Activated naive CD4-positive, alpha-beta T cell treated with anti-CD3 and anti-CD28 coated beads, Interleukin-2, amount 50 U/mL, for 16 hours (primary cell): ENCODE data around the gene ANKLE2.
A peak's percentile ranks its signal among the peaks of the same experiment; 100 is the strongest.
"Not testable (repeated sequence)": the region's sequence is repeated elsewhere in the genome, so short reads cannot be mapped to it uniquely, and the experiment has no call there.

Source experiments
- DNase-seq: peaks from one replicate; pipeline ENCODE4 v3.0.0-alpha.2; 2020

The ANKLE2 gene

DNA sequence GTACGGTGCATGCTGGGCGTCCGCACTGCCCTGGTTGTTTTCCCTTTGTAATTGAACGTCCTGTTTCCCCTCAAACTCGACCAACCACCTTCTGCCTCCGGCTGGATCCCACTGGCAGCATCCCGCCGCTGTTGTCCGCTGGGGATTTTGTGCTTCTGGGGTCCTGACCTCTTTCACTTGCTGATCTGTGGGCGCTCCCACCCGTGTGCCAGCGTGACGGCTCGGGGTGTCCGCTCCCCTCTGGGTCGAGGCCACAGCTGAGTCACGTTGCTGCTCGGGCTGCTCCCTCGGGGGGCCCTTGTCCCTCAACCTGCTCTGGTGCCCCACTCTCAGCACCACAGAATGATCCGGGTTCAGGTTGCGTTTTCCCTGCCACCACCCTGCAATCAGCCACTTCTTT, 43.0 kb downstream of the ANKLE2 start:
- DNase-seq = no peak

DNA sequence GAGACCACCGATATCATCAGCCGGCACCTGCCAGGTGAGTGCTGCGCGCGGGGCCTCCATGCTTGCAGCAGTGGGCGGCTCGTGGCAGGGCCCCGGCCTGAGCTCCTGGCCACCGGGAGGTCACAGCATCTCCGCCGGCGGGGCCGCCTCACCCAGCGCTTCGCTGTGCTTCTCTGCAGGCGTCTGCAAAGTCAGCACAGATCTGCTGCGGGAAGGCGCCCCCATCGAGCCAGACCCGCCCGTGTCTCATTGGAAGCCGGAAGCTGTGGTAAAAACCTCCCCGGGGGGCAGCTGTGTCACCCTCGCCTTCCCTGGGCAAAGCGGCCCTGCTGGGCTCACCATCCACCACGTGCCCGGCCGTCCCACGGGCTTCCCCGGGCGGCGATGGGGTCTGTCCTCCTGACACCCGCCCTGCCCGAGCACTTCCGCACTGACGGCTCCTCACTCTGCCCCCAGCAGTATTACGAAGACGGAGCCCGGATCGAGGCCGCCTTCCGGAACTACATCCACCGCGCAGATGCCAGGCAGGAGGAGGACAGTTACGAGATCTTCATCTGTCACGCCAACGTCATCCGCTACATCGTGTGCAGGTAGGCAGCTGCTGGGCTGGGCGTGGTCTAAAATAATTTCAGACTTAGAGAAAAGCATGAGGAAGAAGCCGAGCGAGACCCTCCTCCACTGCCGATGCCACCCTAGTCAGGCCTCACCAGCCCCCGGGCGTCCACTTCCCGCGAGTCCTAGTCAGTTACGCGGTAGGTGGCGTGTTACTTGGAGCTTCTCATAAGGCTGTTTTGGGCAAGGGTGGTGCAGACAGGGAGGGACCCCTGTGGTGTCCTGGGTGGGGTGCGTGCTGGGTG, 43.9 kb downstream of the ANKLE2 start:
- no peak for DNase-seq

DNA sequence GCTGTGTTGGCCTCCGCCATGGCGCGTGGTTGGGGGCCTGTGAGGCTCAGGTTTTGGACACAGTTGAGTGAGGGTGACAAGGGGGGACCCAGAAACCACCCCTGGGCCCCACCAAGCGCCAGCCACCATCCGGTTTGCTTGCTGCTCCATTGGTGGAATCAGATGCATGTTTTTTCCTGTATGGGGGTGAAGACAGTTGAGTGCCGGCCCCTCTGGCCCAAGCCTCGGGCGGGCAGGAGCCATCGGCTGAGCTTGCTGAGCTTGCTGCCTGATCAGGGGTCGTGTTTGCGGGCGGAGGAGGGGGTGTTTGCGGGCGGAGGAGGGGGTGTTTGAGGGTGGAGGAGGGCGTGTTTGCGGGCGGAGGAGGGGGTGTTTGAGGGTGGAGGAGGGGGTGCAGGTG, 44.6 kb downstream of the ANKLE2 start:
- DNase-seq = no peak

DNA sequence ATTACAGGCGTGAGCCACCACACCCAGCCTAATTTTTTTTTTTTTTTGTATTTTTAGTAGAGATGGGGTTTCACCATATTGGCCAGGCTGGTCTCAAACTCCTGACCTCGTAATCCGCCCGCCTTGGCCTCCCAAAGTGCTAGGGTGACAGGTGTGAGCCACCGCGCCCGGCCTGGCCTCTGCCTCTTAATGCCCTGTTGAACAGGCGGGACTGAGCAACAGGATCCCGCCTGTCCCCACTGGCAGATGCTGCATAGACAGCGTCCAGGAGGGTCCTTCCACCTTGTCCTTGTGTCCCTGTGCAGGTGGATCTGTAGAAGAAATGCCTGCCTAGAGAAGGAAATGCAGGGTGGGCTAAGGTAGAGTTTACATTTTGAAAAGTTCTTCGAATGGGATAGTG, 45.3 kb downstream of the ANKLE2 start:
- DNase-seq = no peak

DNA sequence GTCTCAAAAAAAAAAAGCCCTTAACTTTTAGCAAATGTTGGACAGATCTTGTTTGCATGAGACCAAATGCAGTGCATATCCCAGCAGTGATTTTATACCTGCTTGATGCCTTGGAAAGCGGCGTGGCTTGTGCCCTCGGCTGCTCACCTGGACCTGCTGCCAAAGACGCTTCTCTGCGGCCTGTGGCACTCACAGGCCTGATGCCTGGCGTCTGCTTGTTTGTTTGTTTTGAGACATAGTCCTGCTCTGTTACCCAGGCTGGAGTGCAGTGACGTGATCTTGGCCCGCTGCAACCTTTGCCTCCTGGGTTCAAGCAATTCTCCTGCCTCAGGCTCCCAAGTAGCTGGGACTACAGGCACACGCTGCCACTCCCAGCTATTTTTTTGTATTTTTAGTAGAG, 45.8 kb downstream of the ANKLE2 start:
- no peak for DNase-seq

DNA sequence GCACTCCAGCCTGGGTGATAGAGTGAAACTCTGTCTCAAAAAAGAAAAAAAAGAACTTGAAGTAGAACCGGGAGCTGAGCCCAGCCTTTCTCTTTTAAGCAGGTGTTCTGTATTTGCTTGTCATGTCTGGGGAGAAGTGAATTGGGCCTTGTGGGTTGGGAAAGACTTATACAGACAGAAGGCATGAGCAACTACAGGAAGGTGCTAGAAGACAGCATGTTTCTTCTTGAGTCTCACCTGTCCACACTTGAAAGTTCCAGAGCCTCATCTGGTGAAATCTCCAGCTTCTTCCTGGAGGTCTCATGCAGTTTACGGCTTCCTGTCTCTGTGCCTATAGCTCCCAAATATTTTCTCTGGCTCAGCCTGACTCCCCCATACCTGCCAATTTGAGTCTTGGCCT, 48.5 kb downstream of the ANKLE2 start:
- DNase-seq = no peak

DNA sequence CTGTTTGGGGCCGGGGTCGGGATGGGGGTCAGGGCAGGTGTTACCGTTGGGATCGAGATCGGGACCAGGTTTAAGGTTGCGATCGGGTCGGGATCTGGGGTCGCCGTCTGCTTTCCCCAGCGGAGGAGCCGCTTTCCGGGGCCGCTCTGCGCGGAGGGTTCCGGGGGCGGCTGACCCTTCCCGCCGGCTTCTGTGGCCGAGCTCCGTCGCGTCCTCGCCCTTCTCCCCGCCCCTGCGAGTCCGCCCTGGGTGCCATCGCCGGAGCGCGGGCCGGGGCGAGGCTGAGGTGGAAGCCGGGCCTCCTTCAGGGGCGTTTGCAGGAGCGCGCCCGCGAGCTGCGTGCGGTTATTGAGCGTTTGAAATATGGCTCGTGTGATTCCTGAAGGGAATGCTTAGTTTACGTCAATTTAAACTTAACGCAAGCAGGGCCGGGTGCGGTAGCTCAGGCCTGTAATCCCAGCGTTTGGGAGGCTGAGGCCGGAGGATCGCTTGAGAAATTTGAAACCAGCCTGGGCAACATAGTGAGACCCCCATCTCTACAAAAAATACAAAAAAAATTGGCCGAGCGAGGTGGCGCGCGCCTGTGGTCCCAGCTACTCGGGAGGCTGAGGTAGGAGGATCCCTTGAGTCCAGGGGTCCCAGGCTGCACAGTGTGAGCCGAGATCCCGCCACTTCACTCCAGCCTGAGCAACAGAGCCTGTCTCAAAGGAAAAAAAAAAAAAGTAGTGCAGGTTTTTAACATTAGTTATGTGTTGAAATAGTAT, 50.4 kb downstream of the ANKLE2 start:
- DNase-seq = peak; percentile 35

DNA sequence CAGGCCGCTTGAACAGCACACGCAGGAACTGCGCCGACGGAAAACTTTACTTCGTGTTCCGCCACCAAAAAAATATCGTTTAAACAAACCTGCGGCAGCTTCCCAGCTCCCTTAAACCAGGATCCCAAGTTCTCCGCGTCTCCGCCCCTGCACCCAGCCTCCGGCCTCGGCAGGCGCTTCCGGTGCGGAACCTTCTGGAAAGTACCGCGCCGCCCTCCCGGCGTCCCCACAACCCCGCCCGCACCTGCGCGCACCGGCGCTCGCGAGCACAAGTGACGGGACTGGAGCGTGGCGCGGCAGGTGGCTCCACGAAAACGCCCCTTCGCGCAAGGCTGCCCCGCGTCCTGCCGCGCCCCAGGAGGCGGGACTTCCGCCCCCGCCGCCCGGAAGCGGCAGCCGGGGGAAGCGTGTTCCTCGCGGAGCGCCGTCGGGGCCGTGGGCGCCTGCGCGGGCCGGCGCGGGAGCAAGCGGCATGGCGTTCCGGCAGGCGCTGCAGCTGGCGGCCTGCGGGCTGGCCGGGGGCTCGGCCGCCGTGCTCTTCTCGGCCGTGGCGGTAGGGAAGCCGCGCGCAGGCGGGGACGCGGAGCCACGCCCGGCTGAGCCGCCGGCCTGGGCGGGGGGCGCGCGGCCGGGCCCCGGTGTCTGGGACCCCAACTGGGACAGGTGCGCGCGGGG, 51.1 kb downstream of the ANKLE2 start, which contains the start of gene PGAM5:
TSS of gene PGAM5 (plus strand) at position 438 of the 675 bp plus-strand sequence. CDS start at position 473, 35 bp downstream.
- DNase-seq = peak; percentile 92

DNA sequence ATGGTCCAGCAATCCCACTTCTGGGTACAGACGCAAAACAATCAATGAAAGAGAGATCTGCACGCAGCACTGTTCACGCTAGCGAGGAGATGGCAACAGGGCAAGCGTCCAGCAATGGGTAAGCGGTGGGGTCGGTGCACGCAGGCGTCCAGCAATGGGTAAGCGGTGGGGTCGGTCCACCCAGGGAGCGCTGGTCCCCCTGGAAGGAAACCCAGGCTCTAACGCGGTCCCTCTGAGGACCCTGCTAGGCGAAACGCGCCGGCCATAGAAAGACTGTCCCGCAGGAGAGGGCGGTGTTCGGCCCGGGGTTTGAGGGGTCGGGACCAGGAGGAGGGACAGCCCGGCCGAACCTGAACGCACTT, 51.6 kb downstream of the ANKLE2 start:
- no peak for DNase-seq

DNA sequence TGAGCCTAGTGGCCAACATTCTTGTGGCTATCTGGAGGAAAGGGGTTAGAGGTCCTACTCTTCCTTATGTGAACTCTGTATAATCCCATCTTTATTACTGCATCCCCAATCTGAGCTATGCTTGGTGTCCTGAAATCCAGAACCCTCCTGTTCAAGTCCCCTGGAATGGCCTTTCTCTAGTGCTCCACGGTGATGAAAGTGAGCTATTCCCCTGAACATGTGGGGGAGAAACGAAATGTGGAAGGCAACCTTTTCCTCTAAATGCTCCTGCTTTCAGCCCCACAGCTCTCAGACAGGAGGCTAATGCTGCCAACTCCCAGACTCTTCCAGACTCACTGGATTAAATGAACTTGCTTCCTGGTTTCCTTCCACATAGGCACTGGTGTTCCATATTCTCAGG, 53.5 kb downstream of the ANKLE2 start:
- DNase-seq = no peak

DNA sequence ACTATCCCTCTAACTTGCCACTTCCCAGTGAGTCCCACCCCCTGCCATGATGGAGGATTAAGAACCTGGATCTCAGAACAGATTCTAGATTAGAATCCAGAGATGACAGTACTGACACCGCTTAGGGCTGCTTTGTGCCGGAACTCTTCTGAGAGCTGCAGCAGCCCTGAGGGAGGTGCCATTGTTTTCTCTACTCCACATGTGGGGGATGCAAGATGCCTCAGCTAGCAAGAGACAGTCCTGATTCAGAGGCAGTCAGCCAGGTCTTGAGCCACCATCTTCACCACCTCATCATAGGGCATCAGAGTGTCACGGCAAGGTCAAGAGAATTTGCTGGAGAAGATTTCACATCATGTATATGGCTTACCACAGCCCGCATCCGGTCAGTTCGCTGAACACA, 54.4 kb downstream of the ANKLE2 start:
- no peak for DNase-seq

DNA sequence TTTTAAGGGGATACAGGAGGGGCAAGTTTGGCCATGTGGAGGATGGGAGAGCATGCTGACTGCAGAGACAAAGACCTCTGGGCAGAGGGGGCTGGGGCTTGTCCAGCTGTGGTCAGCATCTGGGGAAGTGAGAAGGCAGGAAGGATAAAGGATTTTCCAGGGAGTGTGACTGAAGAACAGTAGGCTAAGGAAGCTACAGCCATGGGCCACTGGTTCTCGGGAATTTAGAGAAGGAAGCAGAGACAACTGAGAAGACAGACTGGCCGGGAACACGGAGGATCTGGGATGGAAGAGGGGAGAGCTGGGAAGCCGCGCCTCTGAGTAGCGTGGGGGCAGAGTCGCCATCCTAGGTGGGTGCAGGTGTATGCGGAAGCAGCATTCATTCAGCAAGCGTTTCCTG, 58.0 kb downstream of the ANKLE2 start:
- no peak for DNase-seq

DNA sequence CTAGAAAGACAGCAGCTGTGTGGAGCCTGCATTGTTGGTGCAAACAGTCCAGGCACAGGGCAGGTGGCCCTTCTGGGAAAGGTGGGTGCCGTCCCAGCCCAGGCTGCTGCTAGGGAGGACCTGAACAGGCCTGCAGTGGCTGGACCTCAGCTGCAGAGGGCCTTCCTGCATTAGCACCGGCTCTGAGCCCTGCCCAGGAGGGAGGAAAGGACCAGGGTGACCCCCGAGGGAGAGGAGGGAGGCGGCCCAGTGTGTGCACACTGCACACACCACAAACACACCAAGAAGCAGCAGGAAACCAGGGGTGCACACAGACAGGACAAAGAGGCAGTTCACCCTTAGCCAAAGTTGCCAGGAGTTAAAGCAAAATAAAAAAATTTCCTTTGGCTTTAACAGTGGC, 59.0 kb downstream of the ANKLE2 start:
- DNase-seq = no peak

DNA sequence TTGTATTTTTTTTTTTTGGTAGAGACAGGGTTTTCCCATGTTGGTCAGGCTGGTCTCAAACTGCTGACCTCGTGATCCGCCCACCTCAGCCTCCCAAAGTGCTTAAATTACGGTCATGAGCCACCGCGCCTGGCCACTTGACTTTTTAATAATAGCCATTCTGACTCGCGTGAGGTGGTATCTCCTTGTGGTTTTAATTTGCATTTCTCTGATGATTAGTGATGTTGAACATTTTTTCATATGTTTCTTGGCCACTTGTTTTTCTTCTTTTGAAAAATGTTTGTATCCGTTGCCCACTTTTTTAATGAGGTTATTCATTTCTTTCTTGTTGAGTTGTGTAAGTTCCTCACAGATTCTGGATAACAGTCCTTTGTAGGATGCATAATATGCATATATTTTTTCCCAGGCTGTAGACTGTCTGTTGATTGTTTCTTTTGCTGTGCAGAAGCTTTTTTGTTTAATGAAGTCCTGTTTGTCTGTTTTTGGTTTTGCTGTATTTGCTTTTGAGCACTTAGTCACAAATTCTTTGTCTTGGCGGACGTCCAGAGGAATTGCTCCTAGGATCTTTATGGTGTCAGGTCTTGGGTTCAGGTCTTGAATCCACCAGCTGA, 61.3 kb downstream of the ANKLE2 start:
- DNase-seq = no peak

DNA sequence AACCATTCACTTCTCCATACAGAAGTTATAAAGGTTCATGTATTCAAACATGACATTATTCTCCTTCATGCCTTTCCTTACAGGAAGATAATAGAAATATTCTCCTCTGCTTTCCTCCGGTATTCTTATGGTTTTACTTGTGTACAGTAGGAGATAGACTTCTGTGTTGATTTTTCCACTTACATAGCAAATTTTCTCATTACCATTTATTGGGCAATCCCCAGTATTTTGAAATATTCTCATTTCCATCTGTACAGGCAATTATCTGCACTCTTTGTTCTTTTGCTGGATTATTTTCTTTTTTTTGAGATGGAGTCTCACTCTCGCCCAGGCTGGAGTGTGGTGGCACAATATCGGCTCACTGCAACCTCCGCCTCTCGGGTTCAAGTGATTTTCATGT, 63.3 kb downstream of the ANKLE2 start:
- DNase-seq = no peak

DNA sequence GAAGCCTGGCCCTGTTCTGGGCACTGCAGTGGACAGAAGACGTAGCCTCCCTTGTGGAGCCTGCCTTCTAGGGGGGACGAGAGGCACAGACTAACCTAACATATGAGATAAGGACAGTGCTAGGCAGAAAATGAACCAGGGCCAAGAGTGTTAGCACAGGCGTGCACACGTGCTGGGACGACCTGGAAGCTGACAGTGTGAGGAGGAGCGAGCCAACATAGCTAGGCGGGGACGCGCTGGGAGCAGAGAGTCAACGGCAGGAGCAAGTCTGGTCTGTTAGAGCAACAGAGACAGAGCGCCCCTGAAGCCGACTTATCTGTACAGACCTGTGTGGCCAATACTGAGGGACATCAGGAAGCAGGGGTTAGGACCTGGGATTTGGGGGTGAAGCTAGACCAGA, 66.2 kb downstream of the ANKLE2 start:
- DNase-seq = no peak

DNA sequence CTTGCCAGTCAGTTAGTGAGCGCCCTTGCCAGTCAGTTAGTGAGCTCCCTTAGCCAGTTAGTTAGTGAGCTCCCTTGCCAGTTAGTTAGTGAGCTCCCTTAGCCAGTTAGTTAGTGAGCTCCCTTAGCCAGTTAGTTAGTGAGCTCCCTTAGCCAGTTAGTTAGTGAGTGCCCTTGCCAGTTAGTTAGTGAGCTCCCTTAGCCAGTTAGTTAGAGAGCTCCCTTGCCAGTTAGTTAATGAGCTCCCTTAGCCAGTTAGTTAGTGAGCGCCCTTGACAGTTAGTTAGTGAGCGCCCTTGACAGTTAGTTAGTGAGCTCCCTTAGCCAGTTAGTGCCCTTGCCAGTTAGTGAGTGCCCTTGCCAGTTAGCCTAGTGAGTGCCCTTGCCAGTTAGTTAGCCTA, 66.7 kb downstream of the ANKLE2 start:
- not testable (repeated sequence) for DNase-seq

DNA sequence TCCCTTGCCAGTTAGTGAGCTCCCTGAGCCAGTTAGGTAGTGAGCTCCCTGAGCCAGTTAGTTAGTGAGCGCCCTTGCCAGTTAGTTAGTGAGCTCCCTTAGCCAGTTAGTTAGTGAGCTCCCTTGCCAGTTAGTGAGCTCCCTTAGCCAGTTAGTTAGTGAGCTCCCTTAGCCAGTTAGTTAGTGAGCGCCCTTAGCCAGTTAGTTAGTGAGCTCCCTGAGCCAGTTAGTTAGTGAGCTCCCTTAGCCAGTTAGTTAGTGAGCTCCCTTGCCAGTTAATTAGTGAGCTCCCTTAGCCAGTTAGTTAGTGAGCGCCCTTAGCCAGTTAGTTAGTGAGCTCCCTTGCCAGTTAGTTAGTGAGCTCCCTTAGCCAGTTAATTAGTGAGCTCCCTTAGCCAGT, 69.6 kb downstream of the ANKLE2 start:
- not testable (repeated sequence) for DNase-seq

DNA sequence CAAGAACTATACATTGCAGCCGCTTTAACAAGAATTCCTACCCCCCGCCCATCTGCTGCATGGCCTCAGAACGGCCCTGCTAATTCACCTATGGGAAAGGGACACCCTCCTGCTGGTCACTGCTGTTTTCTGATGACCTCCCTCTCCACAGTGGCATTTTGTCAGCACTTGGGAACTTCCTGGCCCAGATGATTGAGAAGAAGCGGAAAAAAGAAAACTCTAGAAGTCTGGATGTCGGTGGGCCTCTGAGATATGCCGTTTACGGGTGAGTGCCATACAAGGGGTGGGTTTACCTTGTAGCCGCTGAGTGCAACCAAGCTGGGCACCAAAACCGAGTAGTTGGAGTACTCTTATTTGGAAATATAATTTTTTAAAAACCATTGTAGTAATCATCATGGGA, 71.5 kb downstream of the ANKLE2 start:
- no peak for DNase-seq

DNA sequence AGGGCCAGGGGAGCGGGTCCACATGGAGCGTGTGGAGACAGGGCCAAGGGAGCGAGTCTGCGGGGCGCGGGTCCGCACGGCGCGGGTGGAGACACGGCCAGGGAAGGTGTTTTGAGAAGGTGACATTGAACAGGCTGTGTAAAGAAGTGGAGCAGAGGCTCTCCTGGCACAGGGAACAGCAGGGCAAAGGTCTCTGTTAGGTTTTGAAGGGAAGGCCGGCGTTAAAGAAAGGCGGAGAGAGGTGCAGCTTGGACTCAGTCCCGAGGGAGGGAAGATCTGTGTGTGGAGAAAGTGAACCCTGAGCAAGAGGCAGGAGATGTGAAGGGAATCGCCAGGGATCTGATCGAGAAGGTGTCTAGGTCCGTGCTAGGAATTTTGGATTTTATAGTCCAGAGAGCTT, 72.4 kb downstream of the ANKLE2 start:
- DNase-seq = no peak

DNA sequence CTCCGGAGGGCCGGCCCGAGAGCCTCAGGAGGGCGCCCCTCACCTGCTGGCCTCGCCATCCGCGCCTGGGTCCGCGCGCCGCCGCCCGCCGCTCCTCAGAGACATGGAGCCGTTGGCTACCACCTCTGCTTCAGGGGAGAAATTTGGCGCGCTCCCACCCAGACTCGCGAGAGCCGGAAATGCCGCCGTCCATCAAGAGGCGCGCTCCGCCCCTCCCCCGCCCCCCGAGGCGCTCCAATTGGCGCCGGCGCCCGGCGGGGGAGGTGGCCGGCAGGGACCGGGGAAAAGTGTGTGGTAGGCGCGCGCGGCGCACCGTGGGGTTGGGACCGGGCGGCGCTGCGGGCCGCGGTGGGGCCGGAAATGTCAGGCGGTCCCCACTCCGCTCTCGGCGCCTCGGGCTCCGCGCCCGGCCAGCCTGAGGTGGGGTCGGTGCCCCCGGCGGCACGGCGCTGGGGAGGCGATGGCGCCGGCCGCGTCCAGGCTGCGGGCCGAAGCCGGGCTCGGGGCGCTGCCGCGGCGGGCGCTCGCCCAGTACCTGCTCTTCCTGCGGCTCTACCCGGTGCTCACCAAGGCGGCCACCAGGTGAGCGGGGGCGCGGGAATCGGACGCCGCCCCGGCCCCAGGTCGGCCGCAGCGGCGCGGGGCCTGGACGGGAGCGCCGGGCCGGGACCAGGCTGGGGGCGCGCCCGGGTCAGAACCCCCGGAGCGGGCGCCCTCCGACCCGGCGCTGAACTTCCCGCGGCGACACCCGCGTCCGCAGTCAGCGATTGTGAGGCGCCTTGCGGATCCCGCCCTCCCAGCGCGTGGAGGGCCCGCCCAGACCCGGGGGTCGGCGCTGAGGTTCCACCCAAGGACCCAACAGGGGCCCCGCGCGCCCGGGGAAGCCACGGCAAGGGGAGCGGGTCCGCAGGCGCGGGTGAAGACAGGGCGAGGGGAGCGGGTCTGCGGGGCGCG, 74.1 kb downstream of the ANKLE2 start, which contains the start of the genes POLE and PXMP2:
TSS of gene POLE (minus strand) at position 132 of the 954 bp plus-strand sequence. CDS start at position 105, 27 bp downstream.
TSS of gene PXMP2 (plus strand) at position 377 of the 954 bp plus-strand sequence. CDS start at position 461, 84 bp downstream.
- peak; percentile 96 for DNase-seq

DNA sequence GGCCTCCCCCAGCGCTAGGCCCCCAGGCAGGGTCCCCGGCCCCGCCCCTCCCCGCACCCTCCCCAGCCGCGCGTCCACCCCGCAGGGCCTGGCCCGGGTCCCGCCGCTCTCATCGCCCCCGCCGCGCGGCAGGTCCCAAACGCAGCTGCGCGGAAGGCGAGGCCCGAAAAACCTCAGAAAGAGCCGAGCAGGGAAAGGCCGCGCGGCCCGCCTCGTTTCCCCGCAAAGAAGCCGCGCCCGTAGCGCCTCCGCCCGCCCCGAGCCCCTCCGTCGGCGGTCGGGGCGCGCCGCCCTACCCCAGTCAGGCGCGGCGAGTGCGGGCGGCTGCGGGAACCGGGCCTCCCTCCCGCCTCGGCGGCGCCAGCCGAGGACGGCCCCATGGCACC, 74.8 kb downstream of the ANKLE2 start:
- DNase-seq = no peak
